ENCODE measurements around the gene ABR.

DNA sequence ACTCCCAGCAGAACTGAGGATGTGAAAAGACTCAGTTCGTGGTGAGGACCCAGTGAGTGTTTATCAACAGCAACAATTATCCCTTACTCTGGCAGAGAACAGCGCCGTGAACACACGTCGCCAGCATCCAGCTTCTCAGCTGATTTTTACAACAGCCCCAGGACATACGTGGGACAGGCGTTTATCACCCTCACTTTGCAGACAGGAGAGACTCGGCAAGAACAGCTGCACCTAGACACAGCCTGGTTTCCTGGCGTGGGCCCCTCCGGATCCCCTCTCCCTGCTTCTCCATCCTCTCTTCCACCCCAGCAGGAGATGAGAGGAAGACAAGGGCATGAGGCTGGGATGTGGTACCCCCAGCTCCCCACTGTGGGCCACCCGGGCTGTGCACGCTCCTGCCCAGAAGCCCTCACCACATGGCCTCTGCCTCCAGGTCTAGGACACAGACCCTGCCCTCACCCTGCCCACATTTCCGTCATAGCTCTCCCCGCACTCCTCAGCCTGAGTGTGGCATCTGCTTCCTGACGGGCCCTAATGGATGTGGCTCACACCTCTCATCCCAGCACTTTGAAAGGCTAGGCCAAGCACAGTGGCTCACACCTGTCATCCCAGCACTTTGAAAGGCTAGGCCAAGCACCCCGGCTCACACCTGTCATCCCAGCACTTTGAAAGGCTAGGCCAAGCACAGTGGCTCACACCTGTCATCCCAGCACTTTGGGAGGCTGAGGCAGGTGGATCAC, 17.5 kb downstream of the ABR start:
- TF ChIP-seq, protein P1, sequence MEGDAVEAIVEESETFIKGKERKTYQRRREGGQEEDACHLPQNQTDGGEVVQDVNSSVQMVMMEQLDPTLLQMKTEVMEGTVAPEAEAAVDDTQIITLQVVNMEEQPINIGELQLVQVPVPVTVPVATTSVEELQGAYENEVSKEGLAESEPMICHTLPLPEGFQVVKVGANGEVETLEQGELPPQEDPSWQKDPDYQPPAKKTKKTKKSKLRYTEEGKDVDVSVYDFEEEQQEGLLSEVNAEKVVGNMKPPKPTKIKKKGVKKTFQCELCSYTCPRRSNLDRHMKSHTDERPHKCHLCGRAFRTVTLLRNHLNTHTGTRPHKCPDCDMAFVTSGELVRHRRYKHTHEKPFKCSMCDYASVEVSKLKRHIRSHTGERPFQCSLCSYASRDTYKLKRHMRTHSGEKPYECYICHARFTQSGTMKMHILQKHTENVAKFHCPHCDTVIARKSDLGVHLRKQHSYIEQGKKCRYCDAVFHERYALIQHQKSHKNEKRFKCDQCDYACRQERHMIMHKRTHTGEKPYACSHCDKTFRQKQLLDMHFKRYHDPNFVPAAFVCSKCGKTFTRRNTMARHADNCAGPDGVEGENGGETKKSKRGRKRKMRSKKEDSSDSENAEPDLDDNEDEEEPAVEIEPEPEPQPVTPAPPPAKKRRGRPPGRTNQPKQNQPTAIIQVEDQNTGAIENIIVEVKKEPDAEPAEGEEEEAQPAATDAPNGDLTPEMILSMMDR (IDR thresholded peaks at IDR 0.05) = no peak
- TF ChIP-seq ZFX (IDR thresholded peaks at IDR 0.05; ENCODE audit: borderline replicate concordance) = no peak

Data from 22Rv1 (cell line).